Naive thymus-derived CD4-positive, alpha-beta T cell (primary cell): Measurements from ENCODE around the gene TRABD2A. TPM values are rescaled to one million over a fixed set of nuclear protein-coding genes. Genes with fewer than 3 reads are reported as not detected.
"Not testable (repeated sequence)": the region's sequence is repeated elsewhere in the genome, so short reads cannot be mapped to it uniquely, and the experiment has no call there.

Source experiments
- ATAC-seq: fragments of 150-1000 bp; cut with Tn5 transposase; 2 replicates; pipeline ENCODE4 v1.10.0; 2021; ENCODE audit warnings: mild to moderate bottlenecking, moderate library complexity
- CTCF ChIA-PET: fragments of 350-600 bp; sonication (Branson Sonifier 250); formaldehyde crosslinking; loops from one replicate; lab custom pipeline; 2021; ENCODE audit warnings: antibody characterized with exemption; lab: Charles Lee
- POLR2A ChIA-PET: fragments of 350-600 bp; sonication (Branson Sonifier 250); formaldehyde crosslinking; loops from one replicate; lab custom pipeline; 2021; ENCODE audit warnings: antibody characterized with exemption, inconsistent platforms; lab: Charles Lee
- DNase-seq, 9 donors: peaks; one replicate each; pipeline versions ENCODE4 v3.0.0 to v3.0.0-alpha.2; 2020 to 2022; ENCODE audit warnings: mixed read lengths in 1 of 9
- H3K27ac ChIP-seq: one replicate; pipeline ENCODE4 v1.7.0; 2013; ENCODE audit warnings: mild to moderate bottlenecking, low read depth, low read length, moderate library complexity
- H3K27me3 ChIP-seq, 2 donors: one replicate each; pipeline ENCODE4 v1.7.0; 2013; ENCODE audit warnings: low read length in 2 of 2, mild to moderate bottlenecking in 2 of 2, moderate library complexity in 2 of 2; ENCODE audit not compliant: control insufficient read depth in 2 of 2, insufficient read depth in 2 of 2
- H3K36me3 ChIP-seq, 3 experiments: 1 replicate in 2 of 3; 2 replicates in 1 of 3; pipeline ENCODE4 v1.7.0; 2013; ENCODE audit warnings: low read length in 3 of 3, mild to moderate bottlenecking in 3 of 3, moderate library complexity in 1 of 3; ENCODE audit not compliant: insufficient read depth in 3 of 3, control insufficient read depth in 2 of 3
- H3K4me1 ChIP-seq, 2 donors: one replicate each; pipeline ENCODE4 v1.7.0; 2013; ENCODE audit warnings: low read length in 2 of 2, mild to moderate bottlenecking in 2 of 2, moderate library complexity in 1 of 2; ENCODE audit not compliant: control insufficient read depth in 2 of 2, insufficient read depth in 2 of 2
- H3K4me3 ChIP-seq: 2 replicates; pipeline ENCODE4 v1.7.0; 2013; ENCODE audit warnings: mild to moderate bottlenecking, low read length
- H3K9me3 ChIP-seq, 3 experiments: 1 replicate in 2 of 3; 2 replicates in 1 of 3; pipeline ENCODE4 v1.7.0; 2013; ENCODE audit warnings: low read length in 3 of 3; ENCODE audit not compliant: control insufficient read depth in 2 of 3
- H3K27ac Mint-ChIP-seq, 9 donors: one replicate each; pipeline ENCODE4 v1.8.0; 2020 to 2022; ENCODE audit warnings: mixed read lengths in 9 of 9, mild to moderate bottlenecking in 8 of 9, moderate library complexity in 5 of 9, inconsistent platforms in 2 of 9
- H3K27me3 Mint-ChIP-seq, 5 donors: one replicate each; pipeline ENCODE4 v1.8.0; 2021 to 2022; ENCODE audit warnings: mixed read lengths in 5 of 5, mild to moderate bottlenecking in 1 of 5
- H3K36me3 Mint-ChIP-seq, 5 donors: one replicate each; pipeline ENCODE4 v1.8.0; 2020 to 2022; ENCODE audit warnings: mixed read lengths in 5 of 5, mild to moderate bottlenecking in 3 of 5, inconsistent platforms in 1 of 5
- H3K4me1 Mint-ChIP-seq, 7 donors: one replicate each; pipeline ENCODE4 v1.8.0; 2020 to 2022; ENCODE audit warnings: mixed read lengths in 7 of 7, mild to moderate bottlenecking in 3 of 7, inconsistent platforms in 1 of 7
- H3K4me3 Mint-ChIP-seq, 10 donors: one replicate each; pipeline ENCODE4 v1.8.0; 2020 to 2022; ENCODE audit warnings: mild to moderate bottlenecking in 10 of 10, mixed read lengths in 10 of 10, moderate library complexity in 6 of 10, inconsistent platforms in 2 of 10
- H3K9me3 Mint-ChIP-seq, 11 donors: one replicate each; pipeline ENCODE4 v1.8.0; 2020 to 2022; ENCODE audit warnings: mixed read lengths in 11 of 11, mild to moderate bottlenecking in 4 of 11, inconsistent platforms in 1 of 11, moderate library complexity in 1 of 11
- intact Hi-C, 2 donors: fragments of 100-400 bp; cut with micrococcal nuclease; formaldehyde crosslinking; loops; one replicate each; pipeline ENCODE4 v1.15.1; 2023
- polyA plus RNA-seq, 2 donors: library from polyadenylated mRNA; unstranded; fragments of 300-500 nt; fragmentation: Illumina TruSeq; gene quantifications; one replicate each; pipeline ENCODE4 v1.2.3, GENCODE V29; 2021
- total RNA-seq, 6 experiments: library from RNA in 5 of 6; stranded (reverse) in 5 of 6; gene quantifications; 1 replicate in 5 of 6; 2 replicates in 1 of 6; pipeline ENCODE4 v1.2.3 and lab custom pipeline; 2021 to 2026

TRABD2A gene
- total and polyA plus RNA-seq, 7 experiments from 2014 or later, result 75.0 to 288 (median 182) TPM

GRCh38 chr2:84878896-84879583 is 1.8 kb downstream of the TRABD2A start:
- peak overlapping the region; percentile 89 for H3K27ac ChIP-seq
- intact Hi-C loops, result loop anchor here in 1 of 2 donors (1.0 to 5.0 kb wide), 2 partner anchors 28 to 227 kb away; no protein-coding TSS in a partner anchor

GRCh38 chr2:84878459-84878858 is 2.4 kb downstream of the TRABD2A start:
- no peak for ATAC-seq
- ChIA-PET CTCF (interaction anchor here (0.6 to 7.0 kb wide), 5 partner anchors 14 to 226 kb away, joined by 3 to 82 read pairs (median 4); no protein-coding TSS in a partner anchor), POLR2A (interaction anchor here (1.1 to 19.4 kb wide), 10 partner anchors 9 to 420 kb away, joined by 3 to 617 read pairs (median 36); partner anchors contain the start of genes SUCLG1 and TMSB10)

More at GRCh38 chr2:84878896-84879583, 1.8 kb downstream of the TRABD2A start:
- peak overlapping the region; percentile 84 to 99 (median 96) for H3K4me3 Mint-ChIP-seq
- Histone ChIP-seq H3K4me1 (peaks cover 5 to 47% of the 10 kb centered on the region in 2 donors), H3K4me3 (peak overlapping the region; percentile 80), H3K36me3 (peaks cover 0 to 15% (median 0%) of the 10 kb centered on the region in 3 experiments), H3K9me3 (no peaks in the 10 kb centered on the region), H3K27me3 (no peaks in the 10 kb centered on the region)
- ATAC-seq (no peak), DNase-seq (peak in 1 of 9 donors; percentile 23)
- POLR2A ChIA-PET, result interaction anchor here (0.7 to 19.4 kb wide), 11 partner anchors 9 to 381 kb away, joined by 3 to 617 read pairs (median 17); partner anchors contain the start of gene TMSB10
- H3K4me1 Mint-ChIP-seq, result peaks cover 48 to 73% (median 63%) of the 10 kb centered on the region in 7 donors
- CTCF ChIA-PET, result interaction anchor here (0.7 to 7.0 kb wide), 6 partner anchors 17 to 422 kb away, joined by 3 to 82 read pairs (median 4); no protein-coding TSS in a partner anchor
- peaks cover 9 to 28% (median 14%) of the 10 kb centered on the region in 5 donors for H3K36me3 Mint-ChIP-seq
- H3K27me3 Mint-ChIP-seq, result peaks cover 0 to 3% (median 0%) of the 10 kb centered on the region in 5 donors
- H3K9me3 Mint-ChIP-seq, result peaks cover 0 to 2% (median 0%) of the 10 kb centered on the region in 11 donors
- H3K27ac Mint-ChIP-seq, result peak overlapping the region; percentile 80 to 98 (median 96)

DNA sequence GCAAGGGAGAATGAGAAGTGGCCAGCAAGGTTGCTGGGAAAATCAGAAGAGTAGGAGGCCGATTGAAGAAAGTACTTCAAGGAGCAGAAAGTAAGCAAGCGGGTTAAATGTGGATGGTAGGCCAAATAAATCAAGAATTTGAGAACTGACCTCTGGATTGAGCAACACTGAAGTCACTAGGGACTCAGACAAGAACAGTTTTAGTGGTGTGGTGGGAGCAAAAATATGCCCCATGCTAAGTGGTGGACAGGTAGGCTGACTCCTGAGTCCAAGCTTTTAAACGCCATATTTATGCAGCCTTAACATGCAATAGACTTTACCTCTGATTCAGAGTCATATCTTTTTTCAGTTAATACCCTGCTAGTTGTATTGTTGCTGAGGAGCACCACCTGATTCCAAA is 4.5 kb downstream of the TRABD2A start:
- Mint-ChIP-seq H3K27me3 (peaks cover 0 to 3% (median 0%) of the 10 kb centered on the region in 5 donors), H3K9me3 (peaks cover 0 to 2% (median 0%) of the 10 kb centered on the region in 11 donors), H3K4me3 (peak overlapping the region; percentile 1 to 99 (median 96)), H3K36me3 (peaks cover 9 to 36% (median 27%) of the 10 kb centered on the region in 5 donors), H3K4me1 (peaks cover 44 to 72% (median 63%) of the 10 kb centered on the region in 7 donors), H3K27ac (peak overlapping the region; percentile 7 to 98 (median 96))
- ATAC-seq, result no peak
- peaks cover 0 to 63% of the 10 kb centered on the region in 2 donors for H3K4me1 ChIP-seq
- CTCF ChIA-PET, result interaction anchor here (1.5 to 3.7 kb wide), 3 partner anchors 15 to 349 kb away, joined by 5 to 24 read pairs (median 6); no protein-coding TSS in a partner anchor
- intact Hi-C loops, result loop anchor here in 1 of 2 donors (5.0 kb wide), 1 partner anchor 224 kb away; no protein-coding TSS in a partner anchor
- H3K27ac ChIP-seq, result peak overlapping the region; percentile 89
- H3K4me3 ChIP-seq, result no peak overlapping the region
- H3K9me3 ChIP-seq, result no peaks in the 10 kb centered on the region
- H3K27me3 ChIP-seq, result no peaks in the 10 kb centered on the region
- POLR2A ChIA-PET, result interaction anchor here (0.8 to 19.4 kb wide), 10 partner anchors 8 to 45 kb away, joined by 3 to 617 read pairs (median 5); partner anchors contain the start of gene TMSB10
- peaks cover 0 to 26% (median 3%) of the 10 kb centered on the region in 3 experiments for H3K36me3 ChIP-seq
- DNase-seq, result no peak

More at GRCh38 chr2:84878459-84878858, 2.4 kb downstream of the TRABD2A start:
- Mint-ChIP-seq H3K4me1 (peaks cover 47 to 73% (median 63%) of the 10 kb centered on the region in 7 donors), H3K27me3 (peaks cover 0 to 3% (median 0%) of the 10 kb centered on the region in 5 donors), H3K9me3 (peaks cover 0 to 2% (median 0%) of the 10 kb centered on the region in 11 donors), H3K36me3 (peaks cover 9 to 29% (median 19%) of the 10 kb centered on the region in 5 donors), H3K27ac (peak overlapping the region; percentile 34 to 98 (median 96)), H3K4me3 (peak overlapping the region; percentile 84 to 99 (median 96))
- peak in 3 of 9 donors; percentile 19 to 38 (median 38) for DNase-seq
- Histone ChIP-seq H3K9me3 (no peaks in the 10 kb centered on the region), H3K27ac (peak overlapping the region; percentile 89), H3K4me1 (peaks cover 5 to 53% of the 10 kb centered on the region in 2 donors), H3K4me3 (peak overlapping the region; percentile 80), H3K27me3 (no peaks in the 10 kb centered on the region), H3K36me3 (peaks cover 0 to 16% (median 3%) of the 10 kb centered on the region in 3 experiments)
- intact Hi-C loops, result loop anchor here in 1 of 2 donors (1.0 to 5.0 kb wide), 2 partner anchors 27 to 226 kb away; no protein-coding TSS in a partner anchor

GRCh38 chr2:84875619-84876018 is 5.3 kb downstream of the TRABD2A start:
- ChIA-PET CTCF (interaction anchor here (1.1 to 3.7 kb wide), 3 partner anchors 14 to 349 kb away, joined by 4 to 24 read pairs (median 5); no protein-coding TSS in a partner anchor), POLR2A (interaction anchor here (0.8 to 19.4 kb wide), 11 partner anchors 9 to 382 kb away, joined by 3 to 617 read pairs (median 3); partner anchors contain the start of gene TMSB10)
- H3K9me3 Mint-ChIP-seq, H3K9me3 ChIP-seq, ATAC-seq, H3K27me3 ChIP-seq, H3K4me3 ChIP-seq, H3K27me3 Mint-ChIP-seq: not testable (repeated sequence)
- peak in 1 of 9 donors; percentile 17 for DNase-seq
- Histone ChIP-seq H3K4me1 (peaks cover 0 to 69% of the 10 kb centered on the region in 2 donors), H3K27ac (peak overlapping the region; percentile 89), H3K36me3 (peaks cover 0 to 26% (median 3%) of the 10 kb centered on the region in 3 experiments)
- intact Hi-C loops, result loop anchor here in 1 of 2 donors (5.0 kb wide), 1 partner anchor 223 kb away; no protein-coding TSS in a partner anchor
- Mint-ChIP-seq H3K4me1 (peaks cover 45 to 80% (median 69%) of the 10 kb centered on the region in 7 donors), H3K4me3 (peak overlapping the region; percentile 59 to 99 (median 96)), H3K27ac (peak overlapping the region; percentile 79 to 98 (median 96)), H3K36me3 (peaks cover 10 to 37% (median 31%) of the 10 kb centered on the region in 5 donors)

GRCh38 chr2:84875213-84875560 is 5.7 kb downstream of the TRABD2A start:
- Mint-ChIP-seq H3K4me1 (peaks cover 45 to 84% (median 73%) of the 10 kb centered on the region in 7 donors), H3K9me3 (peaks cover 0 to 3% (median 0%) of the 10 kb centered on the region in 11 donors), H3K36me3 (peaks cover 10 to 42% (median 32%) of the 10 kb centered on the region in 5 donors), H3K27ac (peak overlapping the region; percentile 79 to 98 (median 96)), H3K27me3 (no peaks in the 10 kb centered on the region), H3K4me3 (peak overlapping the region; percentile 59 to 99 (median 96))
- Histone ChIP-seq H3K4me1 (peaks cover 0 to 74% of the 10 kb centered on the region in 2 donors), H3K27ac (peak overlapping the region; percentile 89), H3K9me3 (no peaks in the 10 kb centered on the region), H3K36me3 (peaks cover 0 to 26% (median 3%) of the 10 kb centered on the region in 3 experiments), H3K4me3 (no peak overlapping the region), H3K27me3 (no peaks in the 10 kb centered on the region)
- CTCF ChIA-PET, result interaction anchor here (1.1 to 3.7 kb wide), 3 partner anchors 14 to 349 kb away, joined by 4 to 24 read pairs (median 5); no protein-coding TSS in a partner anchor
- POLR2A ChIA-PET, result interaction anchor here (0.7 to 19.4 kb wide), 10 partner anchors 14 to 382 kb away, joined by 3 to 617 read pairs (median 3); partner anchors contain the start of gene TMSB10
- intact Hi-C loops, result loop anchor here in 1 of 2 donors (5.0 kb wide), 1 partner anchor 223 kb away; no protein-coding TSS in a partner anchor
- DNase-seq (peak in 1 of 9 donors; percentile 23), ATAC-seq (no peak)
